ENCODE measurements around the gene MYLK.

The MYLK gene

DNA sequence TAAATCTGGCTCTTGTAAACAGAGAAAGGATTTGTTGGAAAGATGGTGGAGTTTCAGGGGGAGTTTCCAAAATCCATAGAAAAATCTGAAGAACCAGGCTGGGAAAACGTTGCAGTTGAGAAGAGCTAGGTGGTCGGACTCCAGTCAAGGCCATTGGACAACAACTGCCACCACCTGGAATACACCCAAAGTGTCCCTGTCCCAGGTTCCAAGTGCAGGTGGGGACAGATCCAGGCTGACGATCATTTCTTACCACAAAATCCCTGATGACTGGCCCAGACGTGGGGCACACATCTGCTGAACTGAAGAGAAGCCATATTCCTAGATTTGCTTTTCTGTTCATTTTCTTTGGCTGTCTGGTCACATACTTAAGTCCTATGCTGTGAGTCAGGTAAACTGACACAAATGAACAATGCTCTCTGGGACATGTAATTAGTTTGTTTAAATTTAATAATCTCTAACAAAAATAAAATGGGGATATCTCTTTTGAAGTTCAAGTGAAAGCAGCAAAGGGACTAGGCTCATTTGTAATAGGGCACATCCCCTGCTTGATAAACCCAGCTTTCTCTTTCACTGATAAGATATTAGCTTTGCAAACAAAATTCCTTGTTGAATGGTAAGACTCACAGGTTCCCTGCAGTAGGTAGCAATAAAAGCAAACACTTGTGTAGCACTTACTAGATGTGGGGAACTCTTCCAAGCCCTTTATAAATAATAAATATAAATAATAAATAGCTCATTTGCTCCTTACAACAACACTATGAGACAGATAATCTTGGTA is 88.5 kb downstream of the MYLK start:
- no peak overlapping the region for H3K4me3 ChIP-seq (ENCODE audit: extremely low read depth, insufficient read depth, low read length, poor library complexity, severe bottlenecking)
- 77 to 98% methylated on average over 4 of the region's 4 CpGs for WGBS, 2 experiments (ENCODE audit: insufficient coverage in 2 of 2)
- peaks cover 3% of the 10 kb centered on the region for H3K36me3 ChIP-seq (ENCODE audit: control insufficient read depth, insufficient read depth, low read length)
- peaks cover 30% of the 10 kb centered on the region for H3K4me1 ChIP-seq (ENCODE audit: control insufficient read depth, insufficient read depth, low read length, poor library complexity, severe bottlenecking)
- H3K9me3 ChIP-seq (ENCODE audit: control insufficient read depth, low read length): no peaks in the 10 kb centered on the region
- H3K27ac ChIP-seq (ENCODE audit: low read depth, low read length, severe bottlenecking): no peak overlapping the region

DNA sequence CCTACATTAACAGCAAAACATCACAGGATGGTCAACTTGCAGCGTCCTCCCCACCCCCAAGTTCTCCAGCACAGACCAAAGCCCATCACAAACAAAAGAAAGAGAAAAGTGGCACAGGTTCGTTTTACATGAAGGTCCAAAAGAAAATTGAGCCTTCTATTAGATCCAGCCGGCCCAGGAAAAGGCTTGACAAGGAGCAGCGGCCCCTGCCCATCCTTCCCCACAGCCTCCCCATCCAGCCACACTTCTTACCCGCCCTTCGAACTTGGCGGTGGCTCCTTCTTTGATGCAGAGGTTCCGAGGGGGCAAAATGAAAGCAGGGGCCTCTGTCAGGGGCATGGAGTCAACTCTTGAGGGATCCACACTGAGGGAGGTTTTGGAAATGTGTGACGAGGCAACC is 90.7 kb downstream of the MYLK start:
- Histone ChIP-seq H3K4me1 (ENCODE audit: control insufficient read depth, insufficient read depth, low read length, poor library complexity, severe bottlenecking) (peaks cover 48% of the 10 kb centered on the region), H3K4me3 (ENCODE audit: extremely low read depth, insufficient read depth, low read length, poor library complexity, severe bottlenecking) (no peak overlapping the region), H3K36me3 (ENCODE audit: control insufficient read depth, insufficient read depth, low read length) (peaks cover 3% of the 10 kb centered on the region), H3K9me3 (ENCODE audit: control insufficient read depth, low read length) (no peaks in the 10 kb centered on the region), H3K27ac (ENCODE audit: low read depth, low read length, severe bottlenecking) (no peak overlapping the region)
- 86 to 100% methylated on average over 3 to 5 of the region's 9 CpGs for WGBS, 2 experiments (ENCODE audit: insufficient coverage in 2 of 2)

DNA sequence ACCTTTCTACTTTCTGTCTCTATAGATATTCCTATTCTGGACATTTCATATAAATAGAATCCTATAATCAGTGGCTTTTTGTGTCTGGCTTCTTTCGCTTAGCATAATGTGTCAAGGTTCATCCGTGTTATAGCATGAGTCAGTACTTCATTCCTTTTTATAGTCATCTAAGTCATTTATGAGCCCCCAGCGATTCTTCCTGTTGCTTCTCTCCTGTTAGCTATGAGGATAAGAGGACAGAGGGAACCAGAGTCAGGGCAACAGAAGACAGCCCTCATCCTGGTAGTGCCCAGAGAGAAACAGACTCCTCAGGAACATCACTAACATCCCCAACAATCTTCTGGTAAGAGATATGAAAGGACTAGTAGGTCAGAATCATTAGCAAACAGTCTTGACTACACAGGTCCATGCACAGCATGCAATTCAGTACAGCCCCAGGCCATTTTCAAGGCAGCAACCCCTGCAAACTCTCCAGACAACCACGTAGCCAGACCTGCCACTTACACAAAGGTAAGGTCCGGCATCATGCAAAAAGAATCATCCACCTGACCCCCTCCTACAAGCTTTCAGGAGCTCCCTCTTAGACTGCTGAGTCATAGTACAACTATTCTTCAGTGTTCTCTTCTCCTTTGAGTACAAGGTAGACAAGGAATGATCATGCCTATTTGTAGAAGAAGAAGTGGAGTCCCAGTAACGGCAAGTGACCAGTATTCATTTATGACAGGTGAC is 91.5 kb downstream of the MYLK start:
- Histone ChIP-seq H3K4me1 (ENCODE audit: control insufficient read depth, insufficient read depth, low read length, poor library complexity, severe bottlenecking) (peaks cover 53% of the 10 kb centered on the region), H3K4me3 (ENCODE audit: extremely low read depth, insufficient read depth, low read length, poor library complexity, severe bottlenecking) (no peak overlapping the region), H3K27ac (ENCODE audit: low read depth, low read length, severe bottlenecking) (no peak overlapping the region), H3K9me3 (ENCODE audit: control insufficient read depth, low read length) (no peaks in the 10 kb centered on the region), H3K36me3 (ENCODE audit: control insufficient read depth, insufficient read depth, low read length) (peaks cover 3% of the 10 kb centered on the region)
- 84 to 97% methylated on average over 3 of the region's 6 CpGs for WGBS, 2 experiments (ENCODE audit: insufficient coverage in 2 of 2)

DNA sequence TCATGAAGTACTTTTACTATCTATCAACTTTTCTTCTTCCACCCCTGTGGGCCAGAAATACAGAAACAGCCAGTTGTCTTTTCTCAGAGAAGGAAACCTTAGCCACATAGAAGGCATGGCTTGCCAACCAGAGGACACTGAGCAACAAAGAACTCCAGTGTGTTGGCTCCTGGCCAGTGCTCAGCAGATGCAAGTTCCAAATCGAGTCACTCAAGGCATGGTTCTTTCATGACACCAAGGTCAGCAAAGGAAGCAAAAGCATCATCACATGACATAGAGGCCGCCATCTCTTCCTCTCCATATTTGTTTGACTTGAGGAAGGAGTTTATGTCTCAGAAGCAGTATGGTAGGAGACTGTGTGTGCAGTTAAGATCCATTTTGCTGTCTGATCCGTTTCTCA is 92.2 kb downstream of the MYLK start:
- H3K4me3 ChIP-seq (ENCODE audit: extremely low read depth, insufficient read depth, low read length, poor library complexity, severe bottlenecking): no peak overlapping the region
- H3K4me1 ChIP-seq (ENCODE audit: control insufficient read depth, insufficient read depth, low read length, poor library complexity, severe bottlenecking): peaks cover 57% of the 10 kb centered on the region
- H3K36me3 ChIP-seq (ENCODE audit: control insufficient read depth, insufficient read depth, low read length): peaks cover 6% of the 10 kb centered on the region
- WGBS, 2 experiments (ENCODE audit: insufficient coverage in 2 of 2): 100% methylated on average over 1 of the region's 3 CpGs
- H3K9me3 ChIP-seq (ENCODE audit: control insufficient read depth, low read length): no peaks in the 10 kb centered on the region
- H3K27ac ChIP-seq (ENCODE audit: low read depth, low read length, severe bottlenecking): no peak overlapping the region

DNA sequence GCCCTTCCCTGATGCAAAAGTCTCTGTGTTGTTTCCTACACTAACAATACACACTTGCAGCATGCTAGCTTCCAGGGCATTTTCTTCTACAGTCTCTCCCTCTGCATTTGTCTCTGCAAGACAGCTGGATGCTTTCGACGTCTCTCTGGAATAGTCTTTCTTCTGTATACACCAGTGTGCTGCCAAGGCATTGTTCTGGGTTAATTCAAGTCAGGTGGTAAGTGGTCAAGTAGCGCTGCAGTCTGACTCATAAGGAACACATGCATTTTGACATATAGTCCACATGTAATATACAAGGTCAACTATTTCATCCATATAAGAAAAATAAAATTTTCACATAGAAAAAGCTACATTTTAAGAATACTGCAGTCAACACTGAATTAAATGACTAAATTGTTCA is 92.7 kb downstream of the MYLK start:
- Histone ChIP-seq H3K9me3 (ENCODE audit: control insufficient read depth, low read length) (no peaks in the 10 kb centered on the region), H3K27ac (ENCODE audit: low read depth, low read length, severe bottlenecking) (no peak overlapping the region), H3K4me1 (ENCODE audit: control insufficient read depth, insufficient read depth, low read length, poor library complexity, severe bottlenecking) (peaks cover 57% of the 10 kb centered on the region), H3K4me3 (ENCODE audit: extremely low read depth, insufficient read depth, low read length, poor library complexity, severe bottlenecking) (no peak overlapping the region), H3K36me3 (ENCODE audit: control insufficient read depth, insufficient read depth, low read length) (peaks cover 6% of the 10 kb centered on the region)
- 90 to 100% methylated on average over 2 of the region's 3 CpGs for WGBS, 2 experiments (ENCODE audit: insufficient coverage in 2 of 2)

DNA sequence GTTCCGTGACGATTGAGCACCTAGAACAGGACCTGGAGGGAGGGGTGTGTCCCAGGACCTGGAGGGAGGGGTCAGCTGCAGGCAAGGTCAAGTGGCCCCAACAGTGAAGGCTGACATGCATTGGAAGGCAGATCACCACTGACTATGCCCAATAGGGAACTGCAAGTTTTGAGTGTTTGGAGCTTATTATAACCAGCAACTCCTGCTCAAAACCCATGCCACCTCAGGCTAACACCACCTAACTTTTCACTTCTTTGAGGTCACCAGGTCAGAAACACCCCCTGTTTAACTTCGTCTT is 93.1 kb downstream of the MYLK start:
- no peaks in the 10 kb centered on the region for H3K9me3 ChIP-seq (ENCODE audit: control insufficient read depth, low read length)
- peaks cover 6% of the 10 kb centered on the region for H3K36me3 ChIP-seq (ENCODE audit: control insufficient read depth, insufficient read depth, low read length)
- H3K4me1 ChIP-seq (ENCODE audit: control insufficient read depth, insufficient read depth, low read length, poor library complexity, severe bottlenecking): peaks cover 57% of the 10 kb centered on the region
- no peak overlapping the region for H3K27ac ChIP-seq (ENCODE audit: low read depth, low read length, severe bottlenecking)
- H3K4me3 ChIP-seq (ENCODE audit: extremely low read depth, insufficient read depth, low read length, poor library complexity, severe bottlenecking): no peak overlapping the region
- 79 to 97% methylated on average over 3 of the region's 3 CpGs for WGBS, 2 experiments (ENCODE audit: insufficient coverage in 2 of 2)

DNA sequence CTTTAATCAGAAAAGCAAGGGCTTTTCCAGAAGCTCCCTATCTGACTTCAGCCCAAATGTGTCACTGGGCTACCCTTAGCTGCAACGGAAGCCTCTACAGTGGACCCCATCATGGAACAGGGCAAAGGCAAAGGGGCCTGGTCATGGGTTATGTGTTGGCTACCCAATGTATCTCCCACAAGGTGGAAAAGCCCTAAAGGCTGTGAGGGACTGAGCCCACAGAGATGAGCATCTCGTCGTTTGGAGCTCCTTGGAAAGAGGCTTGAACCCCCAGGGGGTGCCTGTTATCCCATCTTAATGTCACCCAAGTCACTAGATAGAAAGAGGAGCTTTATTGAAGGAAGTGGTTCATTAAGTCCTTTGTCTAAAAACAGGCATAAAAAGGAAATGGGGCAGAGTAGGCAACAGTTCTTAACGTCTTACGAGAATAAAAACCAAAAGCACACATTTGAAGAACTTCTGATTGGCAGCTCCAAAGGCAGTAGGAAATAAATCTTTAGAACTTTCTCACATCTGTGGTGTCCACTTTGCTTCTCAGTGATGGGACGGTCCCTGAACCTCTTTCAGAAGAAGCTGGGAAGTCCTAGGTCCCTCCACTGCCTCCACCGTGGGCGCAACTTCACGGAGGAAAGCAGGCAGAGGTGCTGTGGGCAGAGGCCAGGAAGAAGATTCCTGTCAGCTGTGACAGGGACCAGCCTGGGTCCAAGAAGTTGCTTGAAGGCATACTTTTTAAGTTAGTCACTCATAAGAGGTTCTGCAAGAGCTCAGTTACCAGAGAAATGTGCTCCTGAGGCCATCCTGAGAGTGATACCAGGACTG is 93.7 kb downstream of the MYLK start:
- Histone ChIP-seq H3K27ac (ENCODE audit: low read depth, low read length, severe bottlenecking) (peak overlapping the region; percentile 96), H3K4me1 (ENCODE audit: control insufficient read depth, insufficient read depth, low read length, poor library complexity, severe bottlenecking) (peaks cover 57% of the 10 kb centered on the region), H3K4me3 (ENCODE audit: extremely low read depth, insufficient read depth, low read length, poor library complexity, severe bottlenecking) (no peak overlapping the region), H3K36me3 (ENCODE audit: control insufficient read depth, insufficient read depth, low read length) (peaks cover 6% of the 10 kb centered on the region), H3K9me3 (ENCODE audit: control insufficient read depth, low read length) (no peaks in the 10 kb centered on the region)
- WGBS, 2 experiments (ENCODE audit: insufficient coverage in 2 of 2): 90 to 92% methylated on average over 7 to 9 of the region's 9 CpGs

DNA sequence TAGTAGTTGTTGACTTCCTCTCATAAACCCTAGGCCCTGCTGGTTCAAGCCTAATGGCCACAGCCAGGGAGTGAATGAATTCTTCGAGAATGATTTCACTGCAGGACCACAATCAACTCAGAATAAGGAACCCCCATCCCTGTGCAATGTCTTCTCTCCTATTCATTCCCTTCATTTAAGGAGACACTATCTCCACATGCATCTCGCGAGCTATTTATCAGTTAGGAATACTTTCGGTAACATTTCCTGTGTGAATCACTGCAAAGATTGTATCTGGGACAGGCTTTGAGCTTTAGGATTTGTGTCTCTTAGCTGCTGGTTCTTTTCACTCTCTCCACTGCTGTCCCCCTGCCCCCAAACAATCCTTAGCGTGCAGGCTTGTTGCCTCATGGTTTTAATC is 94.4 kb downstream of the MYLK start:
- no peaks in the 10 kb centered on the region for H3K9me3 ChIP-seq (ENCODE audit: control insufficient read depth, low read length)
- H3K36me3 ChIP-seq (ENCODE audit: control insufficient read depth, insufficient read depth, low read length): peaks cover 12% of the 10 kb centered on the region
- peak overlapping the region; percentile 96 for H3K27ac ChIP-seq (ENCODE audit: low read depth, low read length, severe bottlenecking)
- H3K4me1 ChIP-seq (ENCODE audit: control insufficient read depth, insufficient read depth, low read length, poor library complexity, severe bottlenecking): peaks cover 57% of the 10 kb centered on the region
- H3K4me3 ChIP-seq (ENCODE audit: extremely low read depth, insufficient read depth, low read length, poor library complexity, severe bottlenecking): no peak overlapping the region
- 51 to 53% methylated on average over 4 to 5 of the region's 5 CpGs for WGBS, 2 experiments (ENCODE audit: insufficient coverage in 2 of 2)

DNA sequence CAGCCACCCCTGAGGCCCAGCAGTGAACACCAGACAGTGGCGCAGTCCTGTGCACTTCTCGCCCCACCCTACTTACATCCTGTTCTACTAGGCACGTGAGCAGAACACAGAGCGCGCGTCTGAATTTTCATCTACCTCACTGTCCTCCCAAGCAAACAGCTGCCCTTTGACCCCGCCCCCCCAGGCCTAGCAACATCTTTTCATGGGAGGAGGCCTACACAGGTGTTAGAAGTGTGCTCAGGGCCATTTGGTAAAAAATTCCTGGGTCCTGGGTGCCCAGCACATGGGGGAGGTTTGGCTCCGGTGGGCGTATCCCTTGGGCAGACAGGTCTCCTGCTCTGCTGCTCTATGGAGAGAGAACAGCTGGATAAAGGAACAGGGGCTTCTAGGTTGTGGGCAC is 95.0 kb downstream of the MYLK start:
- Histone ChIP-seq H3K27ac (ENCODE audit: low read depth, low read length, severe bottlenecking) (peak overlapping the region; percentile 96), H3K4me1 (ENCODE audit: control insufficient read depth, insufficient read depth, low read length, poor library complexity, severe bottlenecking) (peaks cover 57% of the 10 kb centered on the region), H3K9me3 (ENCODE audit: control insufficient read depth, low read length) (no peaks in the 10 kb centered on the region), H3K36me3 (ENCODE audit: control insufficient read depth, insufficient read depth, low read length) (peaks cover 13% of the 10 kb centered on the region), H3K4me3 (ENCODE audit: extremely low read depth, insufficient read depth, low read length, poor library complexity, severe bottlenecking) (no peak overlapping the region)
- 98% methylated on average over 5 of the region's 9 CpGs; no CpG with 5 or more reads in 1 of the 2 experiments for WGBS, 2 experiments (ENCODE audit: insufficient coverage in 2 of 2)

DNA sequence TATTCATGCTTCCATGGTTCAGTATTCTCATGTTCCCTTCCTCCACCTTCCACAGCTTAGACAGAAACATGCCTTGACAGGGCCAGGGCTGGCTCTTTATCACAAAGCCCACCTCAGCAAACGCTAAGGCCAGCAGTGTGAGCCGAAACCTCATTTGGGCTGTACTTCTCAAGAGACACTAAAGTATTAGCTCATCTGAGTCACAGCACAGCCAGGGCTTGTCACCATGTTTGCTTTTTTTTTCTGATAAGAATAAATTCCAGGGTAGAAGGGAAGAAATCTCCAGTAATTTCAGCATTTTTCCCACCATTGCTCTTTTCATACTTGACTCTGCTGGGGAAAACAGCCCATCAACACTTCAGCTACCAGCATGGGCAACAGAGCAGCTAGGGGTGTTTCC is 95.4 kb downstream of the MYLK start:
- H3K9me3 ChIP-seq (ENCODE audit: control insufficient read depth, low read length): no peaks in the 10 kb centered on the region
- WGBS, 2 experiments (ENCODE audit: insufficient coverage in 2 of 2): 60 to 83% methylated on average over 1 to 2 of the region's 2 CpGs
- H3K36me3 ChIP-seq (ENCODE audit: control insufficient read depth, insufficient read depth, low read length): peaks cover 13% of the 10 kb centered on the region
- H3K27ac ChIP-seq (ENCODE audit: low read depth, low read length, severe bottlenecking): peak overlapping the region; percentile 96
- H3K4me1 ChIP-seq (ENCODE audit: control insufficient read depth, insufficient read depth, low read length, poor library complexity, severe bottlenecking): peaks cover 56% of the 10 kb centered on the region
- H3K4me3 ChIP-seq (ENCODE audit: extremely low read depth, insufficient read depth, low read length, poor library complexity, severe bottlenecking): no peak overlapping the region
